ENCODE results near the gene SHISAL1.

SHISAL1 gene

DNA sequence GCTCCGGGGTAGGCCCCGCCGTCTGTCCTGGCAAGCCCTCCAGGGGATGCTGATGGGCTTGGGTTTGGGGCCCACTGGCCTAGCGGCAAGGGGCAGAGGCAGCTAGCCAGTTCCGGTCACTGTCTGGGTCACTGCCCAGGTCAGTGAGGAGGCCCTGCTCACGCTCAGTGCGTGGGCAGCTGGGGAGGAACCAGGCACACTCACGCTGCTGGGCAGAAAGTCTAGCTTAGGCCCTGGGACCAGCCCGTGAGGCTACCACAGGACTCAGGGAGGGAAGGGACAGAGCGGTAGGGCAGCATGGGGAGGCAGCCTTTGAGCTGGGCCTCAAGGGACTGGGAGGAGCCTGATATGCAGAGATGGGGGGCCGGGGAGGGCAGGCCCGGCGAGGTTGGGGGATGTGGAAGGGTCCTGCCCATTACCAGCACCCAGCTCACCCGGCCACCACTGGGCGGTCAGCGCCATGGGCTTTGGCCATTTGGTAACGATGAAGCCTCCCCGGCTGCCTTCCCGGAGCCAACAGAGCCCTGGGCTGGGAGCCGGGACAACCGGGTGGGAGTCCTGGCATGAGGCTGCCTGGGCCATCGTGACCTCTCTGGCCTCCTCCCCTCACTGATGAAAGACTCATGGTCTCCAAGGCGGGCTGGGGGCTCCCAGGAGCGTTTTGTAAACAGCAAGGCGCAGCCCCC, 14.2 kb downstream of the SHISAL1 start:
- DNase-seq, result no peak

DNA sequence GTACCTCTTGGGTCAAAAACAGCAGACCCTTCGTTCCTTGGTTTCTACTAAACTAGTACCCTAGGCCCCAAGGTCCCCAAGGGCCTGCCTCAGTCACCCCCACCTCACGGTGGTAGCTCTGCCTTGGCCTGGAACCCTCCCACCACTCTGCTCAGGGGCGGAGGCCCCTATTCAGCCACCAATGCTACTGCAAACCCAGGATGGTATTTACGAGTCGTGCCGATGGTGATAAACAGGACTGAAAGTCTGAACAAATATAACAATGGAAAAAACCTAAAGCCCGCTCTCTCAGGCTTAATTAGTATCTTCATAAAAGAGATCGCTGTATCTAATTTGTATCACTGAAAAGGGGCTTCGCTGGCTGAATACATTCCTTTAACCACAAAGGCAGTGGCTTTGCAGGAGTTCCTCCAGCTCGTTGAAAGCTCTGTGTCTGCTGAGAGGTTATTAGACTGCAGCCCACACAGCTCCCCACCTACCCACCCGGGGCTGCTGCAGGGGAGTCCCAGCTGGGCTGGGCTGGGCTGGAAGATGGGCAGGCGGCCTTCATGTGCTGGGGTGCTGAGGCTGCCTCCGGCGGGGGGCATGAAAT, 15.2 kb downstream of the SHISAL1 start:
- DNase-seq, result no peak

DNA sequence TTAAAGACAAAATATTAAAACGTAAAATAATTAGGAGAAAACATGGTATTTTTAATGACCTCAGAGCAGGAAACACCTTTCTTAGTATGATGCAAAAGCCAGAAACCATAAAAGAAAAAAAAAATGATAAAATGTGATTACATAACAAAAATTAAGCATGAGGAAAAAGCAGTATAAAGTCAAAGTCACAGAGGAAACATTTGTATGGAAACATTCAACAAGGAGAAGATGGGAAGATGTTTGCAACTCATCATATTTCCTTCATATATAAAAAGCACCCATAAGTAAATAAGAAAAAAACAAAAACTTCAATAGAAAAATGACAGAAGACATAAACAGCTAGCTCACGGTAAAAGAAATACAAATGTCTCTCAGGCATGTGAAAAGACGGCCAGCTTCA, 17.3 kb downstream of the SHISAL1 start:
- no peak for DNase-seq

DNA sequence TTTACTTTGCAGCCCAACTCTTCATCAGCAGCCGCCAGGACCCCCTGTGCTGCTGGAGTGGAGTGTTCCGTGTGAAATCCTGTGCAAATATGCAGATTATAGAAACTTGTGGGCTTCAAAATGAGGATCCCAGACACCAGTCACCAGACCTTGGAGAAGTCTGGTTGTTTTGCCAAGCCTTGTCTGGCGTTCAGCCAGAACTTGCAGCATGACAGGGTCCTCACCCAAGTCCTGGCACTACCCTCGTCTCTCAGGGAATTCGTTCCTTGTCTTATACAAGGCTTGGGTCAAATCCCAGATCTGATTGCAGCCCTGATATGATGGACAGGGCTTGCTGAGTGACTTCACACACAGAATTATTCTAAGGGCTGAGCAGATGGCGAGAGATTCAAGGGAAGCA, 18.9 kb downstream of the SHISAL1 start:
- DNase-seq, result no peak

DNA sequence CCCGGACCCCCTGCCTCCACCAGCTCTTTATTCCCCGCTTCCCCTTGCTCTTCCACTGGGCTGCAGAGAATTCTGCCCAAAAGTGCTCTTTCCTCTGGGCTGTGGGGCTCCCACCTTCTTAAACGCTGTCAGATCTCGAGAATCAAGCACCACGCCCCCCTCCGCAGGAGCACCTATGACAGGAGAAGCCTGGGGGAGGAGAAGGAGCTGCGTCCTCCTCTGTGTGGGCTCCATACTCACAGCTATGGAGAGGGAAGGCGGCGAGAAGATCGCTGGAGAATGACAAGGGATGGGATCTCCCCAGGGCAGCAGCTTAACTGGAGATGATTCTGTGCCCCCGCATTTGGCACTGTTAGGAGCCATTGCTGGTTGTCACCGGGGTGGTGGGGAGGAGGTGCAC, 19.7 kb downstream of the SHISAL1 start:
- DNase-seq, result no peak

DNA sequence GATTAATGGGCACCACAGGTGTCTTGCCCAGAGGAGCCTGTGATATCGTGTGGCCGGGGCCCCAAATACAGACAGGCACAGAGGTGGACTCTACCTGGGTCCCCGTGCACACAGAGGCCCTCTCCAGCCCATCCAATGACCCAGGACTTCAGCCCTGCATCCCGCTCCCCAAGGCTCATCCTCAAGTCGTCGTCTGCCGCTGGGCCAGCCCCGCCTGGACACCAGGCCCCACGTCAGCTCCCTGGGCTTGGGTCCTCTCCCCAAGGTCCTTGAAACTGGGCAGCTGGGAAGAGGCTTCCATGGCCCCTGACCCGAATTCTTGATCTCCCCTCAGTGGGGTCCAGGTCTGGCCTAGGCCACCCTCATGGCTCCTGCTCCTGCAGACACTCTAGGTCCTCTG, 20.2 kb downstream of the SHISAL1 start:
- no peak for DNase-seq

DNA sequence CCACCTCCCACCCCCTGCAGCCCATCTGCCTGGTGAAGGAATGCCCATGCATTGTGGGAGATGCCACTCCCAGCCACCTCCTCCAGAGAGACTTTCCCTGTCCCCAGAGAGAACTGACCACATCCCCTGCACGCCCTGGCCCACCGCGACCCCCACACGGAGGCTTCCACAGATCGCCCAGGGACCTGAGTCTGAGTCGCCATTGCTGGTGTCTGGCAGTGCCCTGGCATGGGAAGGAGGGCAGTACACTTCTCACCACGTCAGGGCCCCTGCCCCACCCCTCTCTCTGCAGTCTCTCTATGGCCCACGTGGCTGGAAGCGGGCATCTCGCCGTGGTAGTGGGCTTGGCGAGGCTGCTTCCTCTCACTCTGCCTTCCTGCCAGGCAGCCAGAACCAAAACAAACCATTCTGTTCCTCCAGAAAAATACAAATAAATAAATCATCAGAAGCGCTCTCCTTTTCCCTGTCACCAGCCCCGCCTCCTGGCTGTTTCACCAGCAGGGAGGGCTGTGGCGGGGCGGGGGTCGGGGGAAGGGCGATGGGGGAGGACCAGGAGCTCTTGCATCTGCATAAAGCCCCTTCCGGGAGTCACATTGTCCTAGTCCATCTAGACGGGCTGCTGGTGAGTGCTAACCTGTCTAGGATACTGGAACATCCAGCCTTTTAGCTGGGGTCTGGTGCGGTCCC, 20.9 kb downstream of the SHISAL1 start:
- no peak for DNase-seq

DNA sequence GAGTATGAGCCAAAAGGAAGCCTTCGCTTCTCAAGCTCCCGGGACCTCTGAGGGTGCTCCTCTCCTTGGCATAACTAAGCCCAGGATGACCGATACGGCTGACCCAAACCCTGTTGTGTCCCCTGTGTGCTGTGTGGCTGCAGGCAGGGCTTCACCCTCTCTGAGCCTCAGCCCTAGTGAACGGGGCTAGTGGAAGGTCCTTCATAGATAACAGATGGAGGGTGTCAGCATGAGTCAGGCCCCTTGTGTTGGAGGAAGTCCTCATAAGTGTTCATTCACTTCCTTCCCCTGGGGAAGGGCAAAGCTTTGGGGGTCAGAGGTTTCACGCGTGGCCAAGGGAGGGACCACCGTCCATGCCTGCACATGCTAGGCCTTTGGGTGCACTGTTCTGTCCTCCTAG, 21.5 kb downstream of the SHISAL1 start:
- DNase-seq, result no peak

DNA sequence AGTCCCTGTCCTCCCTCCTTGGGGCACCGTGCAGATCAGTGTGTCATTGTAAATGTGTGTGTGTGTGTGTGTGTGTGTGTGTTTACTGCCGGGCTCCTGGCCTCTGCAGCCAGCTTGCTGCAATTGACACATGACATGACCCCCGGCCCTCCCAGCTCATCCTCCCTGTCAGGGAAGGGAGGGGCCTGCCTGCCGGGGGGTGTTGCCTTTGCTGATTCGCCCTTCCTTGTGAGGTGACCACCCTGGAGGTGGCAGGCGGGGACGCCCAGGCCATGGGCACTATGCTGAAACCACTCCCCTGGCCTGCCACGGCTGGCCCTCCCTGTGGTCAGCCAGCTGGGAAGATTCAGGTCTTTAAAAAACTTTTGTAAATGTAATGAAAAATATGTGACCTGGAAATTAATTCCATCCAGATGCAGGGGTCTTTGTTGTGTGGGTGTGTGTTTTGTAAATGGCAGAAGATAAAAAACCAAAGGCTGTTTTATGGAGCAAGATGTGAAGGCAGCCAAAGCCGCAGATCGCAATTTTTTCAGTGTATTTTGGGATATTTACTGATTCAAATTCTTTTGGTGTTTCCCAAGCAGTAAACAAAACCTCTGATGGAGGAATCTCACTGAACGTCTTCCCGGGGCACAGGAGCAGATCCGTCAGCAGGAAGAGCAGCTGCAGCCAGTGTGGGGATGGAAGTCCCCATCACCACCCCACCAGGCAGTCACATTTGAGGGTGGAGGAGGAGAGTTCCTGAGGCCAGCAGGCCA, 23.2 kb downstream of the SHISAL1 start:
- no peak for DNase-seq

DNA sequence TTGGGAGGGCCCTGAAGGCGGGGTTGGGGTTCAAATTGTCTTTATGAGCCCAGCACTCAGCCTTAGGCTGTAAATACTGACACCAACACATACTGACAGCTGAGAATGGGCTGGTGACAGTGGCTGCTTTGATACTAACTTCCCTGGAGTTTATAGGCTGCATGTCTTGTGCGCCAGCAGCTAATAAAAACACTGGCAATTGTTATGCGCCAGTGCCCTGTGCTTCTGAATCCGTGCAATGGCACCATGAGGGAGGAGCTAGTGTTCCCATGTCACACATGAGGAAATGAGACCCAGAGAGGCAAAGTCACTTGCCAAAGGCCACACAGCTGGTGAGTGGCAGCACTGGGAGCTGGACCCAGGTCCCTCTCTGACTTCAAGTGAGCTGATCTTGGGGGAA, 23.8 kb downstream of the SHISAL1 start:
- no peak for DNase-seq

DNA sequence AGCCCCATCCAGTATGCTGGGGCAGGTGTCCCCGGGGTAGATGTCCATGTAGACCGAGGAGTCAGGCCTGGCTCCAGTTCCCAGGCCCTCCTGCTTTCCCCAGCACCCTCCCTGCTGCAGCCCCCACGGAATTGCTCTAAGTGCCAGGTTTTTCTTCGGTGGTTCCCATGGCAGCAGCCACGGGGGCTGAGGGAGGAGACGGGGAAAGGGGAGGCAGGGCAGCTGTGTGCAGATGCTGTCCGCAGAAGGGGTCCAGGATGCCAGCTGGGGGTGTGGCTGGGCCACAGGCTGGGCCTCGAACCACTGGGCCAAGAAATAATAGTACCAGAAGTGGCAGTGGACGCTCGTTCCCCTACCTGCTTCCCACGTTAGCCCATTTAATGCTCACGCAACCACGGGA, 25.0 kb downstream of the SHISAL1 start:
- no peak for DNase-seq

DNA sequence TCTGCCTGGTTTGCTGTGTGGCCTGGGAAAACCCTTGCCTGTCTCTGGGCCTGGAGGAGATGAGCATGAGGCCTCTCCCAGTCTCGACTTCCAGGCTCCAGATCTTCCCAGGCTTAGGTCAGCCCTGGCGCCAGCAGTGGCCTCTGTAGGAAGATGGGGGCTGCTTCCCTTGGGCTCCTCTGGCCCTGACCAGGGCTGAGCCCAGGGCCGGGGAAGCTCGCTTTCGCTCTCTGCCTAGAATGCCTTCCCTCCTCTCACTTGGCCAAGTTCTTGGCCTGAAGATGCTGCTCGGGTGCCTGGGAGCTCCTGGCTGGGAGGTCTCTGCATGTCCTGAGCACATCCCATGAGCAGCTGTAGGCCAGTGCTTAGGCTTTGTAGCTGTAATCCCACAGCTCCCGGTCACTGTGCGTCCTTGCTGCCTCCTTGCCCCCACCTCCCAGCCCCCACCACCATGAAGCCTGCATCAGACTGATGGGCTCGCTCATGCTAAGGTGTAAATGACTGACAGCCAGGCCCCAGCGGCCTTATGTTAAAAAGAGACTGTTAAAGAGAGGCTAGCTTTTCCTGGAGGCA, 25.5 kb downstream of the SHISAL1 start:
- DNase-seq, result no peak

DNA sequence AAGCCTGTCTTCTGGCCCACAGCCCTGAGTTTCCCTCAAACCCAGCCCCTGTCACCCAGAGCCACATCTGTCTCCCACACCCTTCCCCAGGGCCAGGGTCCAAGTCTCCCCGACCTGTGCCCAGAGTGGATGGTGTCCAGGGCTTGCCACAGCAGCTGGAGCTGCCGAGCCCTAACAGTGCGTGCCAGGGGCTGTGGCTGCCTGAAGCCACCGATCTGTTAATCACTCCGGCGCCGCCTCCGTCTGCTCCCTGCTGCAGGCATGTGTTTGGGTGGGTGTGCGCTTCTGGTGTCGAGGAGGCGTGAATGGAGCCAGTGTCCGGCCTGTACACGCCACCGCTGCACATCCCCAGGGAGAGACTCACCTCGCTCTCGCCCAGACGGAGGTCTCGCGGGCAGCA, 26.1 kb downstream of the SHISAL1 start:
- DNase-seq, result no peak

DNA sequence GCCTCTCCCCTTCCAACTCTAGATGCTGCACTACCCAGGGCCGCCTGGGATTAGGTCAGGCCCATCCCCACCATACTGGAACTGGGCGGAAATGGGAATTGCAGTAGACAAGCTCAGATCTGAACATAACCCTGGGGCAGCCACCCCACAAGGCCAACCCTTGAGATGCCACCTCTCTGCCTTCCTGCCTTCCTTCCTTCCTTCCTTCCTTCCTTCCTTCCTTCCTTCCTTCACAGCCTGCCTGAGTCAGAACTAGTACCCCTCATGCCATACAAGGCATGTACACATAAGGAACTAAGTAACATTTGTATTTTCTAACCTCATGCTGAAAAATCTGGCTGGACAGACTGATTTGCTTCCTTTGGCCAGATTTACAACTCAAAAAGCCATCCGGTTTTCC, 28.0 kb downstream of the SHISAL1 start:
- DNase-seq, result no peak

DNA sequence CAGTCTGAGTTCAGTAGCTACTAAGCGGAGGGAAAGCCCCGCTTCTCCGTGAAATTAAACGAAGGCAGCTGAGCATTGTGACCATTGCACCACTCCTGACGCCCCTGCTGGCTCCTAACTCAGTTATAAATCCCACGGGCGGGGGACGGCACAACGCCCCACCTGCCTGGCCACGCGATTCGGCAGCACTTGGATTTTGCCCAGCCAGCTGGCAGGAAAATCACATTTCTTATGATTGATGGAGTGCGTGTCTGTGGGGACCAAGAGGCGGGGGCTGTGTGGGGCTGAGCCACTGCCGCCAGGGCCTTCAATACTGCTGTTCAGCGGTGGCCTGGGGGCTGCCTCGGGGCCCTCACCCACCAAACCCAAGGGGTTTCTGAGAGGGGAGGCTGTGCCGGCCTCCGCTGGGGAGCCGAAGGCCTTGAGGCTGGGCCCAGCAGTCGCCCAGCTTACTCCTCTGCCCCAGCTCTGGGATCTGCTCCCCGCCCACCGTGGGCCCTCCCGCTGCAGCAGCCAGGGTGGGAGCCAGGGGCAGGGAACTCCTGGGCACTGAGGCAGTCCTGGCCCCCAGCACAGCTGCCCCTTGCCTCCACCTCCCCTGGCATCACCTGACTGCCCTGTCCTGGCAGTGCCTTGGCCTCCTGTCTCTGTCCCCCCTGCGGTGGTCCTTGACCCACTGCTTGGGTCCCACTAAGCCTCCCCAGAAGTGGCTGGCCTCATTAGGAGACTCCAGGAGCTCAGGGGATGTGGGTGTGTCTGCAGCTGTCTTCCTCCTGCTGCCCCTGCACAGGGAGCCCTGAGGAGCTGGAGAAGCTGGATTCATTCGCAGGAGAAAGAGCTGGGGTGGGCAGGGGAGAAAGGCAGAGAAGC, 30.7 kb downstream of the SHISAL1 start:
- DNase-seq, result no peak

DNA sequence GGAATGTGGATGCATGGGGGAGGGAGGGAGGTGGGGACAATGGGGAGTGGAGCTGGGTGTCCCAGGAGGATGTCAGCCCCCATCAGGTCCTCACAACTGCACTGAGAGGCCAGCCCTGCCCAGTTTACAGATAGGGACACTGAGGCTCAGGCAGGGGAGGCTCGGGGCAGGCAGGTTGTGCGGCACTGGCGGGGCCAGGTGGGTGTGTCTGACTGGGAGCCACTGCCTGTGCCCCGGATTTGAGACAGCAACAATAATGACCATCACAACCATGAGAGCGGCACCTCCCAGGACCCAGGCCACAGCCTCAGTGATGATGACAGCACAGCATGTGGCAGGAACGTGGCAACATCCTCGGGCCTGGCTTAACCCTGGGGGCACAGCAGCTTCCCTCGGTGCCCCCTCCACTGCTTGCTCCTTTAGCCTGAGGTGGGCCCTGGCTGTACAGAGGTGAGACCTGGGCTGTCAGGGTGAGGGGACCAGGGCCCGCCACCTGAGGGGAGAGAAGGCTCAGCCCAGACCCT, 32.0 kb downstream of the SHISAL1 start:
- DNase-seq, result no peak

DNA sequence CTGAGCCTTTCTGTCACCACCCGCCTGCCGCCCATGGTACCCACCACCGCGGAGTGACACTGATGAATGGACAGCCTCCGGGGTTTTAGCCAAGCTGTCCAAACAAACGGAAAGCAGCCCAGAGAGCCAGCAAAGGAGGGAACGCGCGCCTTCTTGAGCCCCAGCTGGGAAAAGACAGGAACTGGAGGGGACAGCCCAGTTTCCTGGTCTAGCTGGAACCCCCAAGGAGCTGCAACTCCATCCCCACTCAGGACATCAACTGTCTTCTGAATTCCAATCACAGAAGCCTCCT, 33.7 kb downstream of the SHISAL1 start:
- no peak for DNase-seq

DNA sequence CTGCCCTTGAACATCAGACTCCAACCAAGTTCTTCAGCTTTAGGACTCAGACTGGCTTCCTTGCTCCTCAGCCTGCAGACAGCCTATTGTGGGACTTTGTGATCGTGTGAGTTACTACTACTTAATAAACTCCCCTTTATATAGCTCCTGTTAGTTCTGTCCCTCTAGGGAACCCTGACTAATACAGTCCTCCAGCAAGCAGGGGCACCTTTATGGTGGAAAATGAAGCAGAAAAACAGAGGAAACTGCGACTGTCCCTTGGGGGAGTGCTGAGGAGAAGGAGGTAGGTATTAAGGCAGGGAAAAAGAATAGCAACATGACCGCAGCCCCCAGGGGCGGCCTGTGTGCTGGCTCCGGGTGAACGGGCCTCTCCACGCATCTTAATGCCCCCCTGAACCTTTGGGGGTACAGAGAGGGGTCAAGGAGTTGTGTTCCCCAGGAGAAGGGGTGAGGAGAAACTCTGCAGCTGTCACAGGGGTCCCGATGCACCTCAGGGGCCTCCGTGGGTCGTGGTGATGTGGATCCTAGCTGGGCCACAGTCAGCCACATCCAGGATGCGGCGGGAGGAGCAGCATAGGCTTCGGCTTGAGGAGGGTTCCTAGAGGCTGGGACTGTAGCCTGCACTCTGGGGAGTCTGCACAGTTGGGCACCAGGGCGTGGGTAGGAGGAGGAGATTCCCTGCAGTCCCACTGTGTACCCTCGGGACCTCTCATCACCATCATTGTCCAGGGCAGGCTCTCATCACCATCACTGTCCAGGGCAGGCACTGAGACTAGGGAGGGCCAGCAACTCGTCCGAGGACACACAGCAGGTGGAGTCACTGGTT, 34.3 kb downstream of the SHISAL1 start:
- DNase-seq, result no peak

DNA sequence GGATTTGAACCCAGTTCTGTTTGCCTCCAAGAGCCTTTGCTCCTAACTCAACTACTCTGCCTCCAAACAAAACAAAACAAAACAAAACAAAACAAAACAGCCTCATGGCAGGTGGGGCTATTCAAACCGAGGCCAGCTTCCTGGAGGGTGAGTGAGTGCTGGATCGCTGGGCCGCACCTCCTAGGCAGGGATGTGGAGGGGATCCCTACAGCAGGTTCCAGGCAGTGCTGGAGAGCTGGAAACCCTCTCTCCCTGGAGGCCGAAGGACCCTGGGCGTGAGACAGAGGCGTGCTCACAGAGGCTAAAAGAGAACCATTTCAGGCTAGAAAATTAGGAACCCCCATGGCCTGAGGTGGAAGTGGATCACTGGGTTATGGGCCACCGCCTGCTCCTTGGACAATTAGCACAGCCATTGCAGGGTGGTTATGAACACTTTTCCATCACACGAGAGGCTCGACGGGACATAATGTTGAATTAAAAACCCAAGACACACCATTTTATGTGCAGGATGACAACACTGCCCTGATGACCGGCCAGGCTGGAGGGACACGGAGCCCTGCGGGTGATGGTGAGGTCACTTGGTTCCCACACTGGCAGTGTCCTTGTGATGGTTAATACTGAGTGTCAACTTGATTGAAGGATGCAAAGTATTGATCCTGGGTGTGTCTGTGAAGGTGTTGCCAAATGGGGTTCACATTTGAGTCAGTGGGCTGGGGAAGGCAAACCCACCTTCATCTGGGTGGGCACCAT, 35.2 kb downstream of the SHISAL1 start:
- DNase-seq, result no peak

DNA sequence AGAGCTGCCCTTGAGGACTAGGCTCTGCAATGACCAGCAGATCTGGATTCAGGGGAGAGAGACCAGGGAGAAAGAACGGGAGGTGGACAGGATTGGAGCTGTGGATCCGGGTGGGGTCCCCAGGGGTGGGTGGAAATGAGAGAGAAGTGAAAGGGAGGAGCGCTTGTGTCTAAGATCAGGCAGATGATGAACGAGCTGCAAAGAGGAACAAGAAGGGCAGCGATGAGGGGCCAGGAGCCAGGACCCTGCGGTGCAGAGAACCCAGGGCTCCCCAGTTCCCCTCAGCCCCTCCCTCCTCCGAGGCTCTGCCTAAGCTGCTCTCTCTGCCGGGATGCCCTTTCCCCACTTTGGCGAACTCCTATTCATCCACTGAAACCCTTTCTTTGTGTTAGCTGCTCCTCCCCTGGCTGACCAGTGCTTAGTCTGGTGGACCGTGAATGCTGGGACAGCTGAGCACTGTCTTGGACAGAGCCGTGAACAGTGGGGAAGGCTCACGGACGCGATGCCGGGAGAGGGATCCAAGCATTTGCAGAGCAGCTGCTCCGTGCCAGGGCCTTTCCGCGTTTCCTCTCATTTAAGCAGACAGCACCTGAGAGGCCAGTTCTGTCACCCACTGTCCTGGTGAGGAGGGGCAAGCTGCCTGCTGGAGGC, 35.9 kb downstream of the SHISAL1 start:
- DNase-seq, result no peak
